ENCODE data around the gene GLRX3.

GLRX3 gene

DNA sequence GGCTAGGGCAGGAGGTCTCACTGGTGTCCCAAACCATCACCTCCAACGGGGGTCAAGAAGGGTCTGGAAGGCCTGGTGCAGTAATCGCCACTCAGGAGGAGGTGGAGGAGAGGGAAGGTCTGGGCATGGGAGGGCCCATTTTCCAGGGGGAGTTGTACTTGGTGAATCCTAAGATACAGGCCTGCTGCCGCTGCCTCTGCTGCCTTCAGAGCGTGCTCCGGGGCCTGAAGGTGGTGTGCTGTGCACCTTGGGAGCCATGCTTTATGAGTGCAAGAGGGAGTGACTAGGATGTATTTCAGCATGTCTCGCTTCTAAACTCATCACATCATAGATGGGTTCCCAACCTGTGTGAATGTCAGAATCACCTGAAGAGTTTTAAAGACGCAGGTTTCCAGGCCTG is 78.2 kb downstream of the GLRX3 start:
- no peaks in the 10 kb centered on the region for H3K36me3 ChIP-seq (ENCODE audit: control insufficient read depth in 2 of 2, insufficient read depth in 1 of 2, low read length in 2 of 2)
- ChIA-PET CTCF (no interaction called here), POLR2A (no interaction called here)
- H3K9me3 ChIP-seq (ENCODE audit: control insufficient read depth, insufficient read depth, low read depth, low read length), result no peaks in the 10 kb centered on the region
- no peak overlapping the region for H3K27ac ChIP-seq (ENCODE audit: extremely low read depth, low read depth, low read length)
- H3K4me3 ChIP-seq (ENCODE audit: low read depth, low read length), result no peak overlapping the region
- TF ChIP-seq ZNF510 (tag by site-specific recombination; IDR thresholded peaks at IDR 0.05; ENCODE audit: insufficient replicate concordance) (no peak), ZNF423 (tag by site-specific recombination; IDR thresholded peaks at IDR 0.05) (no peak), SP2 (tag by site-specific recombination; IDR thresholded peaks at IDR 0.05) (no peak), ZNF660 (tag by site-specific recombination; IDR thresholded peaks at IDR 0.05) (no peak), ZNF530 (tag by site-specific recombination; IDR thresholded peaks at IDR 0.05; ENCODE audit: low read depth) (no peak), INSM2 (tag by site-specific recombination; IDR thresholded peaks at IDR 0.05) (no peak), ZNF677 (tag by site-specific recombination; IDR thresholded peaks at IDR 0.05) (no peak), ZNF626 (tag by site-specific recombination; IDR thresholded peaks at IDR 0.05) (no peak), HOXA7 (CRISPR knock-in tag; IDR thresholded peaks at IDR 0.05; ENCODE audit: borderline replicate concordance) (no peak), SALL2 (tag by site-specific recombination; IDR thresholded peaks at IDR 0.05; ENCODE audit: borderline replicate concordance) (no peak), ZSCAN4 (tag by site-specific recombination; IDR thresholded peaks at IDR 0.05) (no peak), ZNF501 (tag by site-specific recombination; IDR thresholded peaks at IDR 0.05) (no peak), ZNF248 (tag by site-specific recombination; IDR thresholded peaks at IDR 0.05) (no peak), ZFHX2 (tag by site-specific recombination; conservative IDR thresholded peaks at IDR 0.05) (no peak), ZNF837 (tag by site-specific recombination; IDR thresholded peaks at IDR 0.05) (no peak), PRDM1 (tag by site-specific recombination; IDR thresholded peaks at IDR 0.05) (no peak), ZNF10 (tag by site-specific recombination; IDR thresholded peaks at IDR 0.05) (no peak)
- TF ChIP-seq, protein P1, sequence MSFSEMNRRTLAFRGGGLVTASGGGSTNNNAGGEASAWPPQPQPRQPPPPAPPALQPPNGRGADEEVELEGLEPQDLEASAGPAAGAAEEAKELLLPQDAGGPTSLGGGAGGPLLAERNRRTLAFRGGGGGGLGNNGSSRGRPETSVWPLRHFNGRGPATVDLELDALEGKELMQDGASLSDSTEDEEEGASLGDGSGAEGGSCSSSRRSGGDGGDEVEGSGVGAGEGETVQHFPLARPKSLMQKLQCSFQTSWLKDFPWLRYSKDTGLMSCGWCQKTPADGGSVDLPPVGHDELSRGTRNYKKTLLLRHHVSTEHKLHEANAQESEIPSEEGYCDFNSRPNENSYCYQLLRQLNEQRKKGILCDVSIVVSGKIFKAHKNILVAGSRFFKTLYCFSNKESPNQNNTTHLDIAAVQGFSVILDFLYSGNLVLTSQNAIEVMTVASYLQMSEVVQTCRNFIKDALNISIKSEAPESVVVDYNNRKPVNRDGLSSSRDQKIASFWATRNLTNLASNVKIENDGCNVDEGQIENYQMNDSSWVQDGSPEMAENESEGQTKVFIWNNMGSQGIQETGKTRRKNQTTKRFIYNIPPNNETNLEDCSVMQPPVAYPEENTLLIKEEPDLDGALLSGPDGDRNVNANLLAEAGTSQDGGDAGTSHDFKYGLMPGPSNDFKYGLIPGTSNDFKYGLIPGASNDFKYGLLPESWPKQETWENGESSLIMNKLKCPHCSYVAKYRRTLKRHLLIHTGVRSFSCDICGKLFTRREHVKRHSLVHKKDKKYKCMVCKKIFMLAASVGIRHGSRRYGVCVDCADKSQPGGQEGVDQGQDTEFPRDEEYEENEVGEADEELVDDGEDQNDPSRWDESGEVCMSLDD (tag by site-specific recombination; IDR thresholded peaks at IDR 0.05), result no peak
- no peaks in the 10 kb centered on the region for H3K4me1 ChIP-seq (ENCODE audit: control insufficient read depth, insufficient read depth, low read length)

GRCh38 chr10:130215151-130215930 is 79.2 kb downstream of the GLRX3 start:
- no peaks in the 10 kb centered on the region for H3K36me3 ChIP-seq (ENCODE audit: control insufficient read depth in 2 of 2, insufficient read depth in 1 of 2, low read length in 2 of 2)
- ChIA-PET POLR2A (no interaction called here), CTCF (interaction anchor here (0.6 kb wide), 1 partner anchor 1584 kb away, joined by 3 read pairs; no protein-coding TSS in a partner anchor)
- TF ChIP-seq ZNF362 (tag by site-specific recombination; IDR thresholded peaks at IDR 0.05), result no peak
- TF ChIP-seq ZIC2 (tag by site-specific recombination; IDR thresholded peaks at IDR 0.05), result no peak
- no peak for TF ChIP-seq BCL11A (tag by site-specific recombination; IDR thresholded peaks at IDR 0.05; ENCODE audit: low read depth)
- no peak for TF ChIP-seq ZFP3 (tag by site-specific recombination; IDR thresholded peaks at IDR 0.05; ENCODE audit: low read depth)
- no peak for TF ChIP-seq ZBTB1 (tag by site-specific recombination; IDR thresholded peaks at IDR 0.05)
- no peak for TF ChIP-seq ZNF629 (tag by site-specific recombination; IDR thresholded peaks at IDR 0.05)
- TF ChIP-seq ZNF544 (tag by site-specific recombination; IDR thresholded peaks at IDR 0.05), result no peak
- no peak for TF ChIP-seq TRIM28 (IDR thresholded peaks at IDR 0.05; ENCODE audit: borderline replicate concordance, low read length)
- TF ChIP-seq, protein P2, sequence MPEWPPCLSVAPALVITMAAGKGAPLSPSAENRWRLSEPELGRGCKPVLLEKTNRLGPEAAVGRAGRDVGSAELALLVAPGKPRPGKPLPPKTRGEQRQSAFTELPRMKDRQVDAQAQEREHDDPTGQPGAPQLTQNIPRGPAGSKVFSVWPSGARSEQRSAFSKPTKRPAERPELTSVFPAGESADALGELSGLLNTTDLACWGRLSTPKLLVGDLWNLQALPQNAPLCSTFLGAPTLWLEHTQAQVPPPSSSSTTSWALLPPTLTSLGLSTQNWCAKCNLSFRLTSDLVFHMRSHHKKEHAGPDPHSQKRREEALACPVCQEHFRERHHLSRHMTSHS (tag by site-specific recombination; IDR thresholded peaks at IDR 0.05), result no peak
- TF ChIP-seq ZNF184 (tag by site-specific recombination; IDR thresholded peaks at IDR 0.05), result no peak
- no peak for TF ChIP-seq ZNF175 (tag by site-specific recombination; IDR thresholded peaks at IDR 0.05)
- H3K4me3 ChIP-seq (ENCODE audit: low read depth, low read length), result no peak overlapping the region
- no peaks in the 10 kb centered on the region for H3K4me1 ChIP-seq (ENCODE audit: control insufficient read depth, insufficient read depth, low read length)
- H3K27ac ChIP-seq (ENCODE audit: extremely low read depth, low read depth, low read length), result no peak overlapping the region
- H3K9me3 ChIP-seq (ENCODE audit: control insufficient read depth, insufficient read depth, low read depth, low read length), result no peaks in the 10 kb centered on the region
